ENCODE measurements around the gene PTPN21. TPM values are rescaled to one million over a fixed set of nuclear protein-coding genes. Genes with fewer than 3 reads are reported as not detected.
A peak's percentile ranks its signal among the peaks of the same experiment; 100 is the strongest.

Gene PTPN21
- total RNA-seq (2016; rRNA removed; fragmentation: Illumina TruSeq; extraction: Trizol): 3.3 and 3.7 TPM in 2 replicates
- 0.53 and 0.81 TPM in 2 replicates for total RNA-seq (2016; cell fraction: cytosol; rRNA removed; fragmentation: Illumina TruSeq; extraction: Trizol; ENCODE audit: low read depth)
- total RNA-seq (2016; cell fraction: insoluble cytoplasmic fraction; rRNA removed; fragmentation: Illumina TruSeq; extraction: Trizol): 2.7 and 2.8 TPM in 2 replicates
- total RNA-seq (2016; cell fraction: membrane; rRNA removed; fragmentation: Illumina TruSeq; extraction: Trizol): 2.0 and 2.4 TPM in 2 replicates
- total RNA-seq (2016; cell fraction: nucleus; rRNA removed; fragmentation: Illumina TruSeq; extraction: Trizol): 5.0 and 6.9 TPM in 2 replicates
- 2.0 and 2.8 TPM in 2 replicates for polyA plus RNA-seq (2011; rRNA removed)
- 1.3 and 1.9 TPM in 2 replicates for polyA plus RNA-seq (2011; cell fraction: cytosol; rRNA removed)
- 4.3 and 4.8 TPM in 2 replicates for polyA plus RNA-seq (2011; cell fraction: nucleus; rRNA removed)
- 1.9 and 2.2 TPM in 2 replicates for polyA plus RNA-seq (2012)
- 0.18 and 0.32 TPM in 2 replicates for polyA plus RNA-seq (2016; cell fraction: cytosol; fragmentation: Illumina TruSeq; extraction: Trizol; ENCODE audit: low read depth)
- 2.4 and 2.5 TPM in 2 replicates for polyA plus RNA-seq (2016; cell fraction: insoluble cytoplasmic fraction; fragmentation: Illumina TruSeq; extraction: Trizol; ENCODE audit: low read depth)
- 0.85 and 1.3 TPM in 2 replicates for polyA plus RNA-seq (2016; cell fraction: membrane; fragmentation: Illumina TruSeq; extraction: Trizol; ENCODE audit: low read depth)
- 6.7 and 7.3 TPM in 2 replicates for polyA plus RNA-seq (2016; cell fraction: nucleus; fragmentation: Illumina TruSeq; extraction: Trizol; ENCODE audit: insufficient read depth, low read depth)
- 2.7 and 5.2 TPM in 2 replicates for polyA minus RNA-seq (2011; rRNA and poly(A)+ RNA removed; ENCODE audit: low replicate concordance)
- 2.4 and 3.0 TPM in 2 replicates for polyA minus RNA-seq (2011; cell fraction: cytosol; rRNA and poly(A)+ RNA removed)
- polyA minus RNA-seq (2011; cell fraction: nucleus; rRNA and poly(A)+ RNA removed): 5.9 and 7.6 TPM in 2 replicates
- percentile 60 among the genes with signal in this experiment for Bru-seq, nascent RNA
- BruChase-seq, experiment 1, labeled RNA remaining after a 6-hour chase: percentile 60 among the genes with signal in this experiment
- percentile 59 among the genes with signal in this experiment for BruChase-seq, experiment 2, labeled RNA remaining after a 2-hour chase
- long read RNA-seq, experiment 1, partial matches to known transcripts: 1 of 1 reads
- long read RNA-seq, experiment 1, other reads (novel, unspliced or antisense): 0 of 1 reads
- long read RNA-seq, experiment 2, full-length matches to known transcripts: 1 of 9 reads
- long read RNA-seq, experiment 2, partial matches to known transcripts: 3 of 9 reads
- long read RNA-seq, experiment 2, other reads (novel, unspliced or antisense): 5 of 9 reads

- DNase-seq (ENCODE audit: low spot score): peak; percentile 43
- FAIRE-seq: no peak
- TF ChIP-seq ZNF776 (CRISPR knock-in tag; IDR thresholded peaks at IDR 0.05) (0 out of 2 replicates have a peak, but pooled peaks have one; percentile 25), ZNF768 (CRISPR knock-in tag; IDR thresholded peaks at IDR 0.05) (peak; percentile 57; the same call in 1 of the 2 replicates), ZSCAN31 (CRISPR knock-in tag; IDR thresholded peaks at IDR 0.05; ENCODE audit: low read depth) (0 out of 2 replicates have a peak, but pooled peaks have one; percentile 47), SKI (IDR thresholded peaks at IDR 0.05; ENCODE audit: partially characterized antibody) (peak; percentile 38), ARNT (IDR thresholded peaks at IDR 0.05) (no peak), NFRKB (IDR thresholded peaks at IDR 0.05) (no peak), ZNF33A (CRISPR knock-in tag; IDR thresholded peaks at IDR 0.05; ENCODE audit: borderline replicate concordance) (no peak), LCORL (IDR thresholded peaks at IDR 0.05) (no peak), LCORL (CRISPR knock-in tag; IDR thresholded peaks at IDR 0.05) (peak; percentile 30; the same call in 1 of the 2 replicates), ZNF691 (CRISPR knock-in tag; IDR thresholded peaks at IDR 0.05; ENCODE audit: borderline replicate concordance, low read depth) (no peak), RBFOX2 (IDR thresholded peaks at IDR 0.05; ENCODE audit: low read depth, low read length) (peak; percentile 79), GABPB1 (CRISPR knock-in tag; IDR thresholded peaks at IDR 0.05) (peak; percentile 74; the same call in 1 of the 2 replicates), POLR2G (IDR thresholded peaks at IDR 0.05; ENCODE audit: low read depth, low read length) (peak; percentile 64), ZNF460 (CRISPR knock-in tag; IDR thresholded peaks at IDR 0.05; ENCODE audit: borderline replicate concordance) (no peak)
Observed at GRCh38 chr14:88554457-88555286, at the start of gene PTPN21. Gene PTPN21 (minus strand): TSS chr14:88555007. CDS start chr14:88550417, 4,590 bp downstream.

More at GRCh38 chr14:88554457-88555286, at the start of gene PTPN21:
- H3K9ac ChIP-seq (ENCODE audit: insufficient read depth, low read depth, low read length): peak within 1 kb of the TSS; percentile 78
- H3K4me3 ChIP-seq (replicated peaks in 1 of 3; ENCODE audit: insufficient read depth in 1 of 3, low read depth in 2 of 3, low read length in 3 of 3): peak within 1 kb of the TSS; percentile 78 to 99 (median 83)
- H3K4me1 ChIP-seq (ENCODE audit: insufficient read depth, low read length): peaks cover 35% of the 10 kb centered on the region
- peak within 1 kb of the TSS; percentile 79 for H3K4me2 ChIP-seq (ENCODE audit: low read depth, low read length)
- 2% methylated on average over 16 of the region's 103 CpGs for WGBS (ENCODE audit: low lambda C conversion rate)
- TSS peak; percentile 79 for BruUV-seq (replicated peaks)
- peak within 1 kb of the TSS; percentile 48 for H3K27ac ChIP-seq (ENCODE audit: extremely low read length, insufficient read depth, low read length)
- no peaks in the 10 kb centered on the region for H4K20me1 ChIP-seq (ENCODE audit: insufficient read depth, low read length)
- intact Hi-C loops (cut with micrococcal nuclease; ENCODE audit: unreplicated experiment): loop anchor here (10.0 kb wide), 1 partner anchor 170 kb away; the partner anchor contains the start of gene SPATA7
- in situ Hi-C loops (cut with HindIII; ENCODE audit: extremely low pct_ligation_motif_present, low pct_unique_long_range_greater_than_20kb): no loop called here
- no peaks in the 10 kb centered on the region for H3K79me2 ChIP-seq (ENCODE audit: insufficient read depth, low read length)
- H2AFZ ChIP-seq (ENCODE audit: low read length): peak within 1 kb of the TSS; percentile 64
- no peaks in the 10 kb centered on the region for H3K9me3 ChIP-seq (ENCODE audit: low read length)
- H3K27me3 ChIP-seq (ENCODE audit: control insufficient read depth in 1 of 2, insufficient read depth in 2 of 2, low read length in 2 of 2): no peaks in the 10 kb centered on the region
- no peaks in the 10 kb centered on the region for H3K36me3 ChIP-seq (replicated peaks in 1 of 2; ENCODE audit: control insufficient read depth in 1 of 2, insufficient read depth in 2 of 2, low read length in 2 of 2)
- POLR2A ChIA-PET: no interaction called here
- ATAC-seq: peak; percentile 93
- CTCF ChIA-PET (ENCODE audit: low intra/inter-chr PET ratio, low total read pairs): no interaction called here
